Fibroblast of skin of right biceps (primary cell): ENCODE measurements around the gene TSC2.

Experiments used
- DNase-seq: peaks from one replicate; pipeline ENCODE4 v3.0.0-alpha.2; 2013

Gene TSC2

GRCh38 chr16:2072926-2073325, 25.1 kb downstream of the TSC2 start:
- DNase-seq: no peak

- DNase-seq: no peak
These were observed 26.3 kb downstream of the TSC2 start for GRCh38 chr16:2074071-2074470.

- no peak for DNase-seq
These were observed 27.8 kb downstream of the TSC2 start for GRCh38 chr16:2075631-2076030.

GRCh38 chr16:2076072-2076865, 28.5 kb downstream of the TSC2 start:
- DNase-seq: no peak

- no peak for DNase-seq
These were observed 29.2 kb downstream of the TSC2 start for GRCh38 chr16:2077016-2077415.

- no peak for DNase-seq
These were observed 29.9 kb downstream of the TSC2 start for GRCh38 chr16:2077696-2078095.

GRCh38 chr16:2078096-2078495, 30.3 kb downstream of the TSC2 start:
- DNase-seq: no peak

- no peak for DNase-seq
These were observed 30.9 kb downstream of the TSC2 start for GRCh38 chr16:2078691-2079090.

- no peak for DNase-seq
These were observed 31.6 kb downstream of the TSC2 start for GRCh38 chr16:2079311-2079800.

- DNase-seq: no peak
These were observed 32.2 kb downstream of the TSC2 start for GRCh38 chr16:2079991-2080390.

- no peak for DNase-seq
These were observed 33.7 kb downstream of the TSC2 start for GRCh38 chr16:2081201-2082084.

GRCh38 chr16:2082171-2082982, 34.6 kb downstream of the TSC2 start:
- DNase-seq: no peak

- no peak for DNase-seq
These were observed 35.2 kb downstream of the TSC2 start for GRCh38 chr16:2082983-2083364.

- no peak for DNase-seq
These were observed 35.6 kb downstream of the TSC2 start for GRCh38 chr16:2083409-2083808.

GRCh38 chr16:2083876-2084780, 36.3 kb downstream of the TSC2 start:
- no peak for DNase-seq

GRCh38 chr16:2084895-2085625, 37.3 kb downstream of the TSC2 start:
- no peak for DNase-seq

- no peak for DNase-seq
These were observed 37.9 kb downstream of the TSC2 start for GRCh38 chr16:2085669-2086068.

- DNase-seq: no peak
These were observed 38.4 kb downstream of the TSC2 start for GRCh38 chr16:2086106-2086742.

- DNase-seq: no peak
These were observed 39.3 kb downstream of the TSC2 start for GRCh38 chr16:2086812-2087747.
